WTC11 (cell line): ENCODE data around the gene CCDC136. TPM values are rescaled to one million over a fixed set of nuclear protein-coding genes. Genes with fewer than 3 reads are reported as not detected.

ENCODE experiments used
- ATAC-seq: fragments of 200-7000 bp; cut with Tn5 transposase; 2 replicates; pipeline ENCODE4 v1.10.0; 2021; ENCODE audit warnings: mild to moderate bottlenecking, moderate library complexity
- CTCF ChIA-PET: fragments of 300-600 bp; sonication (Branson Sonifier 250); formaldehyde crosslinking; loops from one replicate; lab custom pipeline; 2021; ENCODE audit warnings: antibody characterized with exemption; lab: Charles Lee
- POLR2A ChIA-PET: fragments of 350-600 bp; sonication (Branson Sonifier 250); formaldehyde crosslinking; loops from one replicate; lab custom pipeline; 2021; ENCODE audit warnings: antibody characterized with exemption; lab: Charles Lee
- DNase-seq: peaks from one replicate; pipeline ENCODE4 v3.0.0; 2021; ENCODE audit warnings: low spot score
- H3K27ac Mint-ChIP-seq: 2 replicates; pipeline ENCODE4 v1.8.0; 2021; ENCODE audit warnings: mixed read lengths
- H3K27me3 Mint-ChIP-seq: 2 replicates; pipeline ENCODE4 v1.8.0; 2021; ENCODE audit warnings: low read depth, mild to moderate bottlenecking, moderate library complexity, mixed read lengths
- H3K36me3 Mint-ChIP-seq: 2 replicates; pipeline ENCODE4 v1.8.0; 2021; ENCODE audit warnings: mixed read lengths
- H3K4me1 Mint-ChIP-seq: 2 replicates; pipeline ENCODE4 v1.8.0; 2022; ENCODE audit warnings: mixed read lengths
- H3K4me3 Mint-ChIP-seq: 2 replicates; pipeline ENCODE4 v1.8.0; 2021; ENCODE audit warnings: mild to moderate bottlenecking, moderate library complexity, mixed read lengths
- H3K9me3 Mint-ChIP-seq: 2 replicates; pipeline ENCODE4 v1.8.0; 2021; ENCODE audit warnings: mixed read lengths
- ELF4 ChIP-seq: sonication (generic); formaldehyde crosslinking; IDR thresholded peaks from 2 replicates; pipeline ENCODE4 v1.8.1; 2022; ENCODE audit warnings: low read depth, mild to moderate bottlenecking, moderate library complexity, missing genetic modification reagents
- ETV6 ChIP-seq: sonication (generic); formaldehyde crosslinking; IDR thresholded peaks from 2 replicates; pipeline ENCODE4 v1.8.1; 2022; ENCODE audit warnings: mild to moderate bottlenecking, missing genetic modification reagents
- FOXJ3 ChIP-seq: sonication (generic); formaldehyde crosslinking; IDR thresholded peaks from 2 replicates; pipeline ENCODE4 v1.9.0; 2021; ENCODE audit warnings: missing genetic modification reagents, mild to moderate bottlenecking, borderline replicate concordance
- FOXP1 ChIP-seq: sonication (generic); formaldehyde crosslinking; IDR thresholded peaks from 2 replicates; pipeline ENCODE4 v1.8.0; 2022; ENCODE audit warnings: missing genetic modification reagents, mild to moderate bottlenecking, moderate library complexity, borderline replicate concordance
- GRHL2 ChIP-seq: fragments of 250-450 bp; sonication (Bioruptor Pico); IDR thresholded peaks from 2 replicates; pipeline ENCODE4 v1.8.0; 2022; ENCODE audit warnings: mild to moderate bottlenecking, moderate library complexity; ENCODE audit not compliant: insufficient replicate concordance, severe bottlenecking
- NFATC4 ChIP-seq: fragments of 250-450 bp; sonication (Bioruptor Pico); IDR thresholded peaks from 2 replicates; pipeline ENCODE4 v1.9.0; 2021; ENCODE audit warnings: mild to moderate bottlenecking
- NR3C1 ChIP-seq: sonication (generic); formaldehyde crosslinking; conservative IDR thresholded peaks from 2 replicates; pipeline ENCODE4 v1.8.1; 2023; ENCODE audit warnings: low read depth, mild to moderate bottlenecking, missing genetic modification reagents
- PRRX2 ChIP-seq: fragments of 250-450 bp; sonication (Bioruptor Pico); IDR thresholded peaks from 2 replicates; pipeline ENCODE4 v1.8.0; 2021; ENCODE audit warnings: mild to moderate bottlenecking
- ZNF232 ChIP-seq: sonication (generic); formaldehyde crosslinking; IDR thresholded peaks from 2 replicates; pipeline ENCODE4 v1.8.0; 2022; ENCODE audit warnings: mild to moderate bottlenecking, missing genetic modification reagents
- ZNF416 ChIP-seq: fragments of 250-450 bp; sonication (Bioruptor Pico); IDR thresholded peaks from 2 replicates; pipeline ENCODE4 v1.9.0; 2021; ENCODE audit warnings: mild to moderate bottlenecking, inconsistent platforms
- ZNF671 ChIP-seq: fragments of 250-450 bp; sonication (Bioruptor Pico); IDR thresholded peaks from 2 replicates; pipeline ENCODE4 v1.8.0; 2021; ENCODE audit warnings: mild to moderate bottlenecking
- total RNA-seq: library from RNA; stranded (reverse); gene quantifications from 3 replicates; pipeline ENCODE4 v1.2.3, GENCODE V29; 2021
- TF ChIP-seq, protein P1 (sequence below): sonication (generic); formaldehyde crosslinking; IDR thresholded peaks from 2 replicates; pipeline ENCODE4 v1.8.0; 2022; ENCODE audit warnings: mild to moderate bottlenecking, missing genetic modification reagents
- TF ChIP-seq, protein P2 (sequence below): sonication (generic); formaldehyde crosslinking; IDR thresholded peaks from 2 replicates; pipeline ENCODE4 v1.8.1; 2022; ENCODE audit warnings: low read depth, missing genetic modification reagents, borderline replicate concordance
- TF ChIP-seq, protein P3 (sequence below): sonication (generic); formaldehyde crosslinking; IDR thresholded peaks from 2 replicates; pipeline ENCODE4 v1.8.0; 2022; ENCODE audit warnings: mild to moderate bottlenecking, missing genetic modification reagents
- TF ChIP-seq, protein P4 (sequence below): sonication (generic); formaldehyde crosslinking; IDR thresholded peaks from 2 replicates; pipeline ENCODE4 v1.8.1; 2022; ENCODE audit warnings: low read depth, mild to moderate bottlenecking, moderate library complexity, missing genetic modification reagents, borderline replicate concordance
- TF ChIP-seq, protein P5 (sequence below): sonication (generic); formaldehyde crosslinking; IDR thresholded peaks from 2 replicates; pipeline ENCODE4 v1.8.1; 2023; ENCODE audit warnings: mild to moderate bottlenecking, missing genetic modification reagents, borderline replicate concordance

CCDC136 gene
- total RNA-seq, 1 experiment from 2014 or later = 51.0 TPM

DNA sequence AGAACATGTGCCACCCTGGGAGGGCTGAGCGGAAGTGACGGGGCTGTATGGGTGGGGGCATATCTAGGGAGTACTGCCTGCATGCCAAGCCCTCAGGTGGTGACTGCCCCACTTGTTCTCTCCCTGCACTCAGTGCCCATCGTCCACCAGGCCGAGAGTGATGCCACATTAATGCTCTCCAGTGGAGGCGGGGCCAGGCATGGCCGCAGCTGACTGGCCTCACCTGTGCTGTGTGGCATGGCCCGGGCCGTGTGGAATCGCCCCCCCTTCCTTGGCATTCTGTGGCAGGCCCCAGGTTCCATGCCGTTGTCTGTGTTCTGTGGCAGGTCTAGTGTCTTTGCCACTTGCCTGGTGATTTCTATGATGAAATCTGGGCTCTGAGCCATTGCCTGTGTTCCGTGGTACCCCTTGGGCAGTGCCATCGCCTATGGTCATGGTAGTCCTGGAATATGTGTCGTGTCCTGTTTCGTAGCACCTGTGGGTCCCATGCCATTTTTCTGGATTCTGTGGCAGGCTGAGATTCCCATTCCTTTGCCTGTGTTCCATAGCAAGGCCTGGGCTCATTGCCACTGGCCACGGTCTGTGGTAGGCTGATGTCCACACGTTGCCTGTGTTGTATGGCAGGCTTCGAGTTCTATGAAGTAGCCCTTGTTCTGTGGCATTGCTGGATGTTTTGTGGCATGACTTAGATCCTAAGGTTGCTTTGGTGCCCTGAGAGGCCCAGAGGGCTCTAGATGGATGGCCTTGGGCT is 47.4 kb downstream of the CCDC136 start (continued):
- TF ChIP-seq, protein P1, sequence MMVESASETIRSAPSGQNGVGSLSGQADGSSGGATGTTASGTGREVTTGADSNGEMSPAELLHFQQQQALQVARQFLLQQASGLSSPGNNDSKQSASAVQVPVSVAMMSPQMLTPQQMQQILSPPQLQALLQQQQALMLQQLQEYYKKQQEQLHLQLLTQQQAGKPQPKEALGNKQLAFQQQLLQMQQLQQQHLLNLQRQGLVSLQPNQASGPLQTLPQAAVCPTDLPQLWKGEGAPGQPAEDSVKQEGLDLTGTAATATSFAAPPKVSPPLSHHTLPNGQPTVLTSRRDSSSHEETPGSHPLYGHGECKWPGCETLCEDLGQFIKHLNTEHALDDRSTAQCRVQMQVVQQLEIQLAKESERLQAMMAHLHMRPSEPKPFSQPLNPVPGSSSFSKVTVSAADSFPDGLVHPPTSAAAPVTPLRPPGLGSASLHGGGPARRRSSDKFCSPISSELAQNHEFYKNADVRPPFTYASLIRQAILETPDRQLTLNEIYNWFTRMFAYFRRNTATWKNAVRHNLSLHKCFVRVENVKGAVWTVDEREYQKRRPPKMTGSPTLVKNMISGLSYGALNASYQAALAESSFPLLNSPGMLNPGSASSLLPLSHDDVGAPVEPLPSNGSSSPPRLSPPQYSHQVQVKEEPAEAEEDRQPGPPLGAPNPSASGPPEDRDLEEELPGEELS (CRISPR knock-in tag) = no peak
- TF ChIP-seq, protein P2, sequence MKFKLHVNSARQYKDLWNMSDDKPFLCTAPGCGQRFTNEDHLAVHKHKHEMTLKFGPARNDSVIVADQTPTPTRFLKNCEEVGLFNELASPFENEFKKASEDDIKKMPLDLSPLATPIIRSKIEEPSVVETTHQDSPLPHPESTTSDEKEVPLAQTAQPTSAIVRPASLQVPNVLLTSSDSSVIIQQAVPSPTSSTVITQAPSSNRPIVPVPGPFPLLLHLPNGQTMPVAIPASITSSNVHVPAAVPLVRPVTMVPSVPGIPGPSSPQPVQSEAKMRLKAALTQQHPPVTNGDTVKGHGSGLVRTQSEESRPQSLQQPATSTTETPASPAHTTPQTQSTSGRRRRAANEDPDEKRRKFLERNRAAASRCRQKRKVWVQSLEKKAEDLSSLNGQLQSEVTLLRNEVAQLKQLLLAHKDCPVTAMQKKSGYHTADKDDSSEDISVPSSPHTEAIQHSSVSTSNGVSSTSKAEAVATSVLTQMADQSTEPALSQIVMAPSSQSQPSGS = no peak
- TF ChIP-seq ZNF232 (CRISPR knock-in tag) (no peak), ZNF416 (CRISPR knock-in tag) (no peak), FOXJ3 (no peak), GRHL2 (CRISPR knock-in tag) (no peak), FOXP1 (CRISPR knock-in tag) (no peak), NR3C1 (CRISPR knock-in tag) (no peak)
- TF ChIP-seq, protein P3, sequence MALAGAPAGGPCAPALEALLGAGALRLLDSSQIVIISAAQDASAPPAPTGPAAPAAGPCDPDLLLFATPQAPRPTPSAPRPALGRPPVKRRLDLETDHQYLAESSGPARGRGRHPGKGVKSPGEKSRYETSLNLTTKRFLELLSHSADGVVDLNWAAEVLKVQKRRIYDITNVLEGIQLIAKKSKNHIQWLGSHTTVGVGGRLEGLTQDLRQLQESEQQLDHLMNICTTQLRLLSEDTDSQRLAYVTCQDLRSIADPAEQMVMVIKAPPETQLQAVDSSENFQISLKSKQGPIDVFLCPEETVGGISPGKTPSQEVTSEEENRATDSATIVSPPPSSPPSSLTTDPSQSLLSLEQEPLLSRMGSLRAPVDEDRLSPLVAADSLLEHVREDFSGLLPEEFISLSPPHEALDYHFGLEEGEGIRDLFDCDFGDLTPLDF (CRISPR knock-in tag) = no peak
- TF ChIP-seq, protein P4, sequence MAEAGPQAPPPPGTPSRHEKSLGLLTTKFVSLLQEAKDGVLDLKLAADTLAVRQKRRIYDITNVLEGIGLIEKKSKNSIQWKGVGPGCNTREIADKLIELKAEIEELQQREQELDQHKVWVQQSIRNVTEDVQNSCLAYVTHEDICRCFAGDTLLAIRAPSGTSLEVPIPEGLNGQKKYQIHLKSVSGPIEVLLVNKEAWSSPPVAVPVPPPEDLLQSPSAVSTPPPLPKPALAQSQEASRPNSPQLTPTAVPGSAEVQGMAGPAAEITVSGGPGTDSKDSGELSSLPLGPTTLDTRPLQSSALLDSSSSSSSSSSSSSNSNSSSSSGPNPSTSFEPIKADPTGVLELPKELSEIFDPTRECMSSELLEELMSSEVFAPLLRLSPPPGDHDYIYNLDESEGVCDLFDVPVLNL (CRISPR knock-in tag) = no peak

DNA sequence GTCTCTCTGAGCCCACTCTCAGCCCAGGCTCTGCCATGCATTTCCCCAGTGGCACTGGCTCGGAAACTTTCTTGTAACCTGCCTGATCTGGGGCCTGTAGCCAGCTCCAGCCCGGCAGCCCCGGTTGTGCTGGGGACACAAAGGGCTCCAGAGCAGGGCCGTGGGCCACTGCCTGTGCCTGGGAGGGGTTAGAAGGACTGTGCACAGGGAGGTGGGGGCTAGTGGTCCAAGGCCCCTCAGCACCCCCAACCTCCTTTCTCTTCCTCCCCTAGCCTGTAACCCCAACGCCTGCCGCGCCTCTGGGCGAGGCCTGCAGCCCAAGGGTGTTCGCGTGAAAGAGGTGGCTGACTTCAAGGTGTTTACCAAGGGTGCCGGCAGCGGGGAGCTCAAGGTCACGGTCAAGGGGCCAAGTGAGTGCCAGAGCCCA is 48.0 kb downstream of the CCDC136 start:
- Mint-ChIP-seq H3K27ac (no peak overlapping the region), H3K27me3 (no peaks in the 10 kb centered on the region; the same call in 1 of the 2 replicates), H3K9me3 (no peaks in the 10 kb centered on the region), H3K4me1 (peaks cover 8% of the 10 kb centered on the region), H3K4me3 (no peak overlapping the region), H3K36me3 (no peaks in the 10 kb centered on the region)
- TF ChIP-seq, protein P5, sequence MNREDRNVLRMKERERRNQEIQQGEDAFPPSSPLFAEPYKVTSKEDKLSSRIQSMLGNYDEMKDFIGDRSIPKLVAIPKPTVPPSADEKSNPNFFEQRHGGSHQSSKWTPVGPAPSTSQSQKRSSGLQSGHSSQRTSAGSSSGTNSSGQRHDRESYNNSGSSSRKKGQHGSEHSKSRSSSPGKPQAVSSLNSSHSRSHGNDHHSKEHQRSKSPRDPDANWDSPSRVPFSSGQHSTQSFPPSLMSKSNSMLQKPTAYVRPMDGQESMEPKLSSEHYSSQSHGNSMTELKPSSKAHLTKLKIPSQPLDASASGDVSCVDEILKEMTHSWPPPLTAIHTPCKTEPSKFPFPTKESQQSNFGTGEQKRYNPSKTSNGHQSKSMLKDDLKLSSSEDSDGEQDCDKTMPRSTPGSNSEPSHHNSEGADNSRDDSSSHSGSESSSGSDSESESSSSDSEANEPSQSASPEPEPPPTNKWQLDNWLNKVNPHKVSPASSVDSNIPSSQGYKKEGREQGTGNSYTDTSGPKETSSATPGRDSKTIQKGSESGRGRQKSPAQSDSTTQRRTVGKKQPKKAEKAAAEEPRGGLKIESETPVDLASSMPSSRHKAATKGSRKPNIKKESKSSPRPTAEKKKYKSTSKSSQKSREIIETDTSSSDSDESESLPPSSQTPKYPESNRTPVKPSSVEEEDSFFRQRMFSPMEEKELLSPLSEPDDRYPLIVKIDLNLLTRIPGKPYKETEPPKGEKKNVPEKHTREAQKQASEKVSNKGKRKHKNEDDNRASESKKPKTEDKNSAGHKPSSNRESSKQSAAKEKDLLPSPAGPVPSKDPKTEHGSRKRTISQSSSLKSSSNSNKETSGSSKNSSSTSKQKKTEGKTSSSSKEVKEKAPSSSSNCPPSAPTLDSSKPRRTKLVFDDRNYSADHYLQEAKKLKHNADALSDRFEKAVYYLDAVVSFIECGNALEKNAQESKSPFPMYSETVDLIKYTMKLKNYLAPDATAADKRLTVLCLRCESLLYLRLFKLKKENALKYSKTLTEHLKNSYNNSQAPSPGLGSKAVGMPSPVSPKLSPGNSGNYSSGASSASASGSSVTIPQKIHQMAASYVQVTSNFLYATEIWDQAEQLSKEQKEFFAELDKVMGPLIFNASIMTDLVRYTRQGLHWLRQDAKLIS (CRISPR knock-in tag) = no peak
- TF ChIP-seq ZNF671 (no peak), NFATC4 (CRISPR knock-in tag) (no peak), PRRX2 (CRISPR knock-in tag) (no peak), ETV6 (no peak), ELF4 (CRISPR knock-in tag) (no peak)
- POLR2A ChIA-PET = no interaction called here
- DNase-seq (no peak), ATAC-seq (no peak)
- CTCF ChIA-PET = interaction anchor here (1.0 to 3.5 kb wide), 3 partner anchors 7 to 44 kb away, joined by 3 to 97 read pairs (median 22); no protein-coding TSS in a partner anchor
